PC-3 (cell line): ENCODE data around the gene LRRC61.
"Not testable (repeated sequence)": the region's sequence is repeated elsewhere in the genome, so short reads cannot be mapped to it uniquely, and the experiment has no call there.

Experiments used
- EZH2 ChIP-seq: fragments of 300-600 bp; sonication (generic); IDR thresholded peaks from one replicate; pipeline ENCODE4 v1.6.1; 2017; ENCODE audit warnings: antibody characterized with exemption, mild to moderate bottlenecking, low read length; ENCODE audit not compliant: unreplicated experiment
- TF ChIP-seq, protein P1 (sequence below): fragments of 300-600 bp; sonication (generic); conservative IDR thresholded peaks from 2 replicates; pipeline ENCODE4 v1.5.1; 2017; ENCODE audit warnings: antibody characterized with exemption, low read depth, mild to moderate bottlenecking, low read length

DNA sequence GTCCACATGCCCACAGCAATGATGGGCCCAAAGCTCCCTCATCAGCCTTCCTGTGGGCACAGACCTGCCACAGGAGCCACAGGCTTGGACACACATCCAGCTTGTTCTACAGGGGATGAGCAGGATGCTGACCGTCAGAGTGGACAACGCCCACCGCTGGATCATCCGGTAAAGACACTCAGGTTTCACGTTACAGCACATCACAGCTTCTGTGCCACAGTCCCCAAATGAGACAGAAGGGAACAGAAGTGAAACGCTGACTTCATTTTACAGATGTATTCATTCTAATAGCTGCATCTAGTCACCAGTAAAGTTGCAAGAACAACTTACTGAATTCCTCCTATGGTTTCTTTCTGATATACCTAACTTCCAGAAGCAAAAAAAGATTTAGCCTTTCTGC lies 32.8 kb upstream of the LRRC61 start:
- TF ChIP-seq, protein P1, sequence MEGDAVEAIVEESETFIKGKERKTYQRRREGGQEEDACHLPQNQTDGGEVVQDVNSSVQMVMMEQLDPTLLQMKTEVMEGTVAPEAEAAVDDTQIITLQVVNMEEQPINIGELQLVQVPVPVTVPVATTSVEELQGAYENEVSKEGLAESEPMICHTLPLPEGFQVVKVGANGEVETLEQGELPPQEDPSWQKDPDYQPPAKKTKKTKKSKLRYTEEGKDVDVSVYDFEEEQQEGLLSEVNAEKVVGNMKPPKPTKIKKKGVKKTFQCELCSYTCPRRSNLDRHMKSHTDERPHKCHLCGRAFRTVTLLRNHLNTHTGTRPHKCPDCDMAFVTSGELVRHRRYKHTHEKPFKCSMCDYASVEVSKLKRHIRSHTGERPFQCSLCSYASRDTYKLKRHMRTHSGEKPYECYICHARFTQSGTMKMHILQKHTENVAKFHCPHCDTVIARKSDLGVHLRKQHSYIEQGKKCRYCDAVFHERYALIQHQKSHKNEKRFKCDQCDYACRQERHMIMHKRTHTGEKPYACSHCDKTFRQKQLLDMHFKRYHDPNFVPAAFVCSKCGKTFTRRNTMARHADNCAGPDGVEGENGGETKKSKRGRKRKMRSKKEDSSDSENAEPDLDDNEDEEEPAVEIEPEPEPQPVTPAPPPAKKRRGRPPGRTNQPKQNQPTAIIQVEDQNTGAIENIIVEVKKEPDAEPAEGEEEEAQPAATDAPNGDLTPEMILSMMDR, result not testable (repeated sequence)
- not testable (repeated sequence) for TF ChIP-seq EZH2
